ENCODE data around the gene SLX4IP.

Gene SLX4IP

GRCh38 chr20:10595266-10595665, 160.2 kb downstream of the SLX4IP start:
- TF ChIP-seq CTCF (IDR thresholded peaks at IDR 0.05) = no peak
- H3K27ac ChIP-seq = peak overlapping the region; percentile 72 to 80
- H3K4me3 ChIP-seq = no peak overlapping the region
- DNase-seq (ENCODE audit: low spot score) = no peak

GRCh38 chr20:10595985-10596384, 160.9 kb downstream of the SLX4IP start:
- Histone ChIP-seq H3K27ac (peak overlapping the region in 1 of 2 donors; percentile 80), H3K4me3 (no peak overlapping the region)
- no peak for TF ChIP-seq CTCF (IDR thresholded peaks at IDR 0.05)
- DNase-seq (ENCODE audit: low spot score) = no peak

- H3K4me3 ChIP-seq = no peak overlapping the region
- TF ChIP-seq CTCF (IDR thresholded peaks at IDR 0.05) = no peak
- peak overlapping the region; percentile 8 to 26 for H3K27ac ChIP-seq
- DNase-seq (ENCODE audit: low spot score) = no peak
These were observed 161.6 kb downstream of the SLX4IP start for GRCh38 chr20:10596710-10597121.

GRCh38 chr20:10597637-10598036, 162.5 kb downstream of the SLX4IP start:
- no peak overlapping the region for H3K27ac ChIP-seq
- no peak for DNase-seq (ENCODE audit: low spot score)
- H3K4me3 ChIP-seq = no peak overlapping the region
- no peak for TF ChIP-seq CTCF (IDR thresholded peaks at IDR 0.05)

GRCh38 chr20:10602221-10602871, 167.2 kb downstream of the SLX4IP start:
- no peak for DNase-seq (ENCODE audit: low spot score)
- H3K4me3 ChIP-seq = no peak overlapping the region
- TF ChIP-seq CTCF (IDR thresholded peaks at IDR 0.05) = no peak
- peak overlapping the region; percentile 84 to 95 for H3K27ac ChIP-seq

GRCh38 chr20:10603378-10603777, 168.3 kb downstream of the SLX4IP start:
- Histone ChIP-seq H3K27ac (peak overlapping the region; percentile 84 to 95), H3K4me3 (no peak overlapping the region)
- DNase-seq (ENCODE audit: low spot score) = no peak
- TF ChIP-seq CTCF (IDR thresholded peaks at IDR 0.05) = no peak
